ENCODE results near the gene SYS1.

GRCh38 chr20:45322952-45323383, 40.0 kb upstream of the SYS1 start:
- TF ChIP-seq ATF2 (IDR thresholded peaks at IDR 0.05; ENCODE audit: low read length) = no peak
- no peak for TF ChIP-seq EZH2 (IDR thresholded peaks at IDR 0.05; ENCODE audit: low read depth, low read length, severe bottlenecking)
- TF ChIP-seq POLR2A (IDR thresholded peaks at IDR 0.05; ENCODE audit: control extremely low read depth in 1 of 2, low read depth in 2 of 2, low read length in 2 of 2) = no peak
- peak in 2 of 3 experiments; percentile 42 to 54; a peak in 3 of 4 replicates for TF ChIP-seq CTCF (IDR thresholded peaks at IDR 0.05; ENCODE audit: control extremely low read depth in 1 of 3, insufficient read depth in 1 of 3, low read depth in 1 of 3, low read length in 3 of 3)
- TF ChIP-seq MAX (IDR thresholded peaks at IDR 0.05) = no peak
- no peak for TF ChIP-seq SP4 (IDR thresholded peaks at IDR 0.05; ENCODE audit: low read length)

Measured in H1 (cell line).